Measurements from ENCODE around the gene EVI5L. TPM values are rescaled to one million over a fixed set of nuclear protein-coding genes. Genes with fewer than 3 reads are reported as not detected.

EVI5L gene
- total and polyA plus RNA-seq, 2 of the 13 experiments (the other 11 are each of a cell fraction or from before 2014, with no cell fraction given), result 1.7 to 2.4 TPM

DNA sequence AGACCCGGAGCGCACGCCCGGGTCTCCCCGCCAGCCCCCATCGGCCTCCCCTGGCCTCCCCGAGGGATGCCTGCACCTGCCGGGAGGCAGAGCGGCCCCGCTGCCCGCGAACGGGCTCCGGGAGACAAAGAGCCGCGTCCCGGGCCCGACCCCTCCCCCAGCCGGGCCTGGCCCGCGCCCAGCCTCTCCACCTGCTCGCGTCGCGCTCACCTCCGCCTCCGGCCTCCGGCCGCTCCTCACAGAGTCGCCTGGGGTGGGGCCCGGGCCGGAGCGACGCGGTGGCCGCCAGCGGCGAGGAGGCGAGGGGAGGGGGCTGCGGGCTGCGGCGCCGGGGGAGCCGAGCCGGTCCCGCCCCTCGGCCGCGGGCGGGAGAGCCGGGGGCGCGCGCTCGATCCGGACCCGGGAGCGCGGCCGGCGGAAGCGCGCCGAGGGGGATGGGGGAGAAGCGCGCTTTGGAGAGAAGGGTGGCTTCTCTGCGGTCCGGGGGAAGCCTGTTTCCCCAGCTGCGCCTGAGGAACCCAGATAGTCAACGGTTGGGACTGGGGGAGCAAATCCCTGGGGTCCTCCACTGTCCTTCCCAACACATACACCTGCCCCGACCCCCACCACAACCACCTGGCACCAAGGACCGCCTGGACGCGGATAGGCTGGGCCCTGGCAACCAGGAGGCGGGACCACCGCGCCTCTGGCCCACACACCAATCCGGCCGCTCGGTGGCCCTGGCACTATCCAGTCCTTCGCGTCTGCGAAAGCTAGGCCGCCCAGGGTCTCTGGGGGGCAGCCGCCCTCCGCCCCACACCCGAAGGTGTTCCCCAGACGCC, 44.3 kb downstream of the EVI5L start, which contains the start of gene PRR36 (continued):
- TF ChIP-seq ZNF224 (CRISPR knock-in tag; IDR thresholded peaks at IDR 0.05), result no peak
- TF ChIP-seq POGZ (CRISPR knock-in tag; IDR thresholded peaks at IDR 0.05), result no peak
- TF ChIP-seq ZSCAN9 (CRISPR knock-in tag; IDR thresholded peaks at IDR 0.05; ENCODE audit: borderline replicate concordance), result no peak
- 0 out of 2 replicates have a peak, but pooled peaks have one; percentile 41 for TF ChIP-seq PCBP1 (IDR thresholded peaks at IDR 0.05; ENCODE audit: borderline replicate concordance, low read depth, low read length)
- TF ChIP-seq NCOA1 (CRISPR knock-in tag; IDR thresholded peaks at IDR 0.05), result no peak
- 0 out of 2 replicates have a peak, but pooled peaks have one; percentile 57 for TF ChIP-seq ZBTB7B (CRISPR knock-in tag; IDR thresholded peaks at IDR 0.05)
- TF ChIP-seq, protein P1, sequence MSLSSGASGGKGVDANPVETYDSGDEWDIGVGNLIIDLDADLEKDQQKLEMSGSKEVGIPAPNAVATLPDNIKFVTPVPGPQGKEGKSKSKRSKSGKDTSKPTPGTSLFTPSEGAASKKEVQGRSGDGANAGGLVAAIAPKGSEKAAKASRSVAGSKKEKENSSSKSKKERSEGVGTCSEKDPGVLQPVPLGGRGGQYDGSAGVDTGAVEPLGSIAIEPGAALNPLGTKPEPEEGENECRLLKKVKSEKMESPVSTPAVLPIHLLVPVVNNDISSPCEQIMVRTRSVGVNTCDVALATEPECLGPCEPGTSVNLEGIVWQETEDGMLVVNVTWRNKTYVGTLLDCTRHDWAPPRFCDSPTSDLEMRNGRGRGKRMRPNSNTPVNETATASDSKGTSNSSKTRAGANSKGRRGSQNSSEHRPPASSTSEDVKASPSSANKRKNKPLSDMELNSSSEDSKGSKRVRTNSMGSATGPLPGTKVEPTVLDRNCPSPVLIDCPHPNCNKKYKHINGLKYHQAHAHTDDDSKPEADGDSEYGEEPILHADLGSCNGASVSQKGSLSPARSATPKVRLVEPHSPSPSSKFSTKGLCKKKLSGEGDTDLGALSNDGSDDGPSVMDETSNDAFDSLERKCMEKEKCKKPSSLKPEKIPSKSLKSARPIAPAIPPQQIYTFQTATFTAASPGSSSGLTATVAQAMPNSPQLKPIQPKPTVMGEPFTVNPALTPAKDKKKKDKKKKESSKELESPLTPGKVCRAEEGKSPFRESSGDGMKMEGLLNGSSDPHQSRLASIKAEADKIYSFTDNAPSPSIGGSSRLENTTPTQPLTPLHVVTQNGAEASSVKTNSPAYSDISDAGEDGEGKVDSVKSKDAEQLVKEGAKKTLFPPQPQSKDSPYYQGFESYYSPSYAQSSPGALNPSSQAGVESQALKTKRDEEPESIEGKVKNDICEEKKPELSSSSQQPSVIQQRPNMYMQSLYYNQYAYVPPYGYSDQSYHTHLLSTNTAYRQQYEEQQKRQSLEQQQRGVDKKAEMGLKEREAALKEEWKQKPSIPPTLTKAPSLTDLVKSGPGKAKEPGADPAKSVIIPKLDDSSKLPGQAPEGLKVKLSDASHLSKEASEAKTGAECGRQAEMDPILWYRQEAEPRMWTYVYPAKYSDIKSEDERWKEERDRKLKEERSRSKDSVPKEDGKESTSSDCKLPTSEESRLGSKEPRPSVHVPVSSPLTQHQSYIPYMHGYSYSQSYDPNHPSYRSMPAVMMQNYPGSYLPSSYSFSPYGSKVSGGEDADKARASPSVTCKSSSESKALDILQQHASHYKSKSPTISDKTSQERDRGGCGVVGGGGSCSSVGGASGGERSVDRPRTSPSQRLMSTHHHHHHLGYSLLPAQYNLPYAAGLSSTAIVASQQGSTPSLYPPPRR (CRISPR knock-in tag; IDR thresholded peaks at IDR 0.05; ENCODE audit: borderline replicate concordance), result peak; percentile 26; the same call in 1 of the 2 replicates
- peak; percentile 33; the same call in 1 of the 2 replicates for TF ChIP-seq ZFX (CRISPR knock-in tag; IDR thresholded peaks at IDR 0.05; ENCODE audit: low read depth)
- TF ChIP-seq, protein P2, sequence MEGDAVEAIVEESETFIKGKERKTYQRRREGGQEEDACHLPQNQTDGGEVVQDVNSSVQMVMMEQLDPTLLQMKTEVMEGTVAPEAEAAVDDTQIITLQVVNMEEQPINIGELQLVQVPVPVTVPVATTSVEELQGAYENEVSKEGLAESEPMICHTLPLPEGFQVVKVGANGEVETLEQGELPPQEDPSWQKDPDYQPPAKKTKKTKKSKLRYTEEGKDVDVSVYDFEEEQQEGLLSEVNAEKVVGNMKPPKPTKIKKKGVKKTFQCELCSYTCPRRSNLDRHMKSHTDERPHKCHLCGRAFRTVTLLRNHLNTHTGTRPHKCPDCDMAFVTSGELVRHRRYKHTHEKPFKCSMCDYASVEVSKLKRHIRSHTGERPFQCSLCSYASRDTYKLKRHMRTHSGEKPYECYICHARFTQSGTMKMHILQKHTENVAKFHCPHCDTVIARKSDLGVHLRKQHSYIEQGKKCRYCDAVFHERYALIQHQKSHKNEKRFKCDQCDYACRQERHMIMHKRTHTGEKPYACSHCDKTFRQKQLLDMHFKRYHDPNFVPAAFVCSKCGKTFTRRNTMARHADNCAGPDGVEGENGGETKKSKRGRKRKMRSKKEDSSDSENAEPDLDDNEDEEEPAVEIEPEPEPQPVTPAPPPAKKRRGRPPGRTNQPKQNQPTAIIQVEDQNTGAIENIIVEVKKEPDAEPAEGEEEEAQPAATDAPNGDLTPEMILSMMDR (CRISPR knock-in tag; IDR thresholded peaks at IDR 0.05), result peak; percentile 62
- peak; percentile 34; the same call in 1 of the 2 replicates for TF ChIP-seq GABPB1 (CRISPR knock-in tag; IDR thresholded peaks at IDR 0.05)
- TF ChIP-seq ZNF143 (CRISPR knock-in tag; IDR thresholded peaks at IDR 0.05), result no peak
- no peak for TF ChIP-seq RORA (CRISPR knock-in tag; IDR thresholded peaks at IDR 0.05)
- TF ChIP-seq STAT5B (CRISPR knock-in tag; IDR thresholded peaks at IDR 0.05), result no peak
- peak; percentile 71 for TF ChIP-seq RFX1 (IDR thresholded peaks at IDR 0.05)
- TF ChIP-seq REL (CRISPR knock-in tag; conservative IDR thresholded peaks at IDR 0.05), result 0 out of 2 replicates have a peak, but pooled peaks have one; percentile 66
- TF ChIP-seq ZEB1 (IDR thresholded peaks at IDR 0.05; ENCODE audit: insufficient replicate concordance, low read depth), result peak; percentile 22
- TF ChIP-seq HOXA9 (CRISPR knock-in tag; IDR thresholded peaks at IDR 0.05; ENCODE audit: borderline replicate concordance), result no peak
- TF ChIP-seq, protein P3, sequence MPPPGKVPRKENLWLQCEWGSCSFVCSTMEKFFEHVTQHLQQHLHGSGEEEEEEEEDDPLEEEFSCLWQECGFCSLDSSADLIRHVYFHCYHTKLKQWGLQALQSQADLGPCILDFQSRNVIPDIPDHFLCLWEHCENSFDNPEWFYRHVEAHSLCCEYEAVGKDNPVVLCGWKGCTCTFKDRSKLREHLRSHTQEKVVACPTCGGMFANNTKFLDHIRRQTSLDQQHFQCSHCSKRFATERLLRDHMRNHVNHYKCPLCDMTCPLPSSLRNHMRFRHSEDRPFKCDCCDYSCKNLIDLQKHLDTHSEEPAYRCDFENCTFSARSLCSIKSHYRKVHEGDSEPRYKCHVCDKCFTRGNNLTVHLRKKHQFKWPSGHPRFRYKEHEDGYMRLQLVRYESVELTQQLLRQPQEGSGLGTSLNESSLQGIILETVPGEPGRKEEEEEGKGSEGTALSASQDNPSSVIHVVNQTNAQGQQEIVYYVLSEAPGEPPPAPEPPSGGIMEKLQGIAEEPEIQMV (CRISPR knock-in tag; IDR thresholded peaks at IDR 0.05; ENCODE audit: low read depth), result peak; percentile 100
- TF ChIP-seq KDM2A (CRISPR knock-in tag; IDR thresholded peaks at IDR 0.05; ENCODE audit: borderline replicate concordance, low read depth), result peak; percentile 52; the same call in 1 of the 2 replicates
- no peak for TF ChIP-seq ZNF121 (CRISPR knock-in tag; IDR thresholded peaks at IDR 0.05)
- no peak for TF ChIP-seq ZFP36L1 (CRISPR knock-in tag; IDR thresholded peaks at IDR 0.05)
- TF ChIP-seq ZNF747 (CRISPR knock-in tag; IDR thresholded peaks at IDR 0.05; ENCODE audit: borderline replicate concordance), result no peak
